T-helper 1 cell treated with Interleukin-12 subunit alpha and Interleukin-12 subunit beta and Interleukin-4 antibody, amounts not matched to agents 30 ng/mL and 1 ng/mL, for 36 hours (primary cell): ENCODE measurements around the gene ASB1. TPM values are rescaled to one million over a fixed set of nuclear protein-coding genes. Genes with fewer than 3 reads are reported as not detected.

Source experiments
- intact Hi-C: fragments of 100-400 bp; cut with micrococcal nuclease; formaldehyde crosslinking; loops from one replicate; pipeline ENCODE4 v1.15.1; 2024
- total RNA-seq: library from RNA; stranded (reverse); gene quantifications from 2 replicates; pipeline ENCODE4 v1.2.3, GENCODE V29; 2022

The ASB1 gene, protein sequence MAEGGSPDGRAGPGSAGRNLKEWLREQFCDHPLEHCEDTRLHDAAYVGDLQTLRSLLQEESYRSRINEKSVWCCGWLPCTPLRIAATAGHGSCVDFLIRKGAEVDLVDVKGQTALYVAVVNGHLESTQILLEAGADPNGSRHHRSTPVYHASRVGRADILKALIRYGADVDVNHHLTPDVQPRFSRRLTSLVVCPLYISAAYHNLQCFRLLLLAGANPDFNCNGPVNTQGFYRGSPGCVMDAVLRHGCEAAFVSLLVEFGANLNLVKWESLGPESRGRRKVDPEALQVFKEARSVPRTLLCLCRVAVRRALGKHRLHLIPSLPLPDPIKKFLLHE
- 27.6 and 37.2 TPM in 2 replicates for total RNA-seq

GRCh38 chr2:238426568-238427434 is at the start of gene ASB1:
TSS of gene ASB1 (plus strand) at chr2:238426927. CDS start at chr2:238427071, 144 bp downstream.
- intact Hi-C loops = loop anchor here (1.0 to 5.0 kb wide), 9 partner anchors 36 to 1342 kb away; partner anchors contain the start of genes COPS8, ILKAP, PER2 and TRAF3IP1

- intact Hi-C loops = loop anchor here (2.0 kb wide), 1 partner anchor 48 kb away; the partner anchor contains the start of gene ASB1
Observed at GRCh38 chr2:238378230-238379095, 48.3 kb upstream of the ASB1 start.

GRCh38 chr2:238379096-238379810 is 47.5 kb upstream of the ASB1 start:
- intact Hi-C loops = loop anchor here (2.0 kb wide), 1 partner anchor 48 kb away; the partner anchor contains the start of gene ASB1

- intact Hi-C loops = no loop called here
Observed at GRCh38 chr2:238380336-238380735, 46.4 kb upstream of the ASB1 start.

DNA sequence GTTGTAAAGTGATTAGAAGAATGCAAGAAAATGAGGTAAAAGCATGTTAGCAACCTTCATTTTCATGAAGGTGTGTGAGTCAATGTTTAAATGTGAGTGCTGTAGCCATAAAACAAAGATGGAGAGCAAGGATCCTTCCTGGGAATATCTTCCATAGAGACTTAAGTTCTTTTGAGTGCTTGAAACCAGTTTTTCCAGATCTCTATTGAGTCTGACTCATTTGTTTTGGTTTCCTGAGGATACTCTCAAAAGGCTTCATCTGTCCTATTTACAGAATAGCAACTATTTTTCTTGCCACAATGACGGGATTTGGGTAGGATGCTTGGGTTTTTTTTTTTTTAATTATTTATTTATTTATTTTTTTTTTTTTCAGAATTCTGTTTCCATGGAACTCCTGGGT is 45.9 kb upstream of the ASB1 start:
- intact Hi-C loops = no loop called here

DNA sequence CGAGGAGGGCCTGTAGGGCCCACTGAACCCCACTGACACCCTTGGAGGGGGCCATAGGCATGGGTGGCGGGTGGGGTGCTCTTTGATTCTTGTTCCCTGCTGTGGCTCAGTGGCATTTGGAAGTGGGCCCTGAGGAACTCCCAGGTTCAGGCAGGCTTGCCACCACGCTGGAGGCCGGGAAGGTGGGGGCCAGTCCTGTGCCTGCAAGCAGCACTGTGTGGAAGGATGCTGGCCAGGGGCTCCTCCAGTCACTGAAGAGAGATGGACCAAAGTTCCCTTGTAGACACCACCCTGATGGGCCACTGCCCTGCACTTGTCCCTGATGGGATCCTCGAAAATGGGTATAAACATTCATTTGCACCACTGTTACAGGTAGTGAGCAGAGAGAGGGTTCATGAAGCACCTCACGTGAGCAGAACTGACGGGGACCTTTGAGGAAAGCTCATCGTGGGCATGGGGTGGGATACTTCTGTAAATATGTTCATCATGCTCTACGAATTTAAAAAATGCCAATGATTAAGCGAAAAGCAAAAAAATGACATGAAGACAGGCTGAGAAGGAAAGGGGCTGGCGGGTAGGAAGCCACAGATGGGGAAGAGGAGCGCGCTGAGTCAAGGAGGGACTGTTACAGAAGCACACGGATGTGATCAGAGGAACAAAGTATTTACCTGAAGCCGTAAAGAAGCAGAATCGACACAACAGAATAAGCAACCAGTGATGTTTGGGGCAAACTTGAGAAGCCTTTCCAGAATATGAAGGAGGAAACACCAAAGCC is 45.2 kb upstream of the ASB1 start:
- intact Hi-C loops = no loop called here

DNA sequence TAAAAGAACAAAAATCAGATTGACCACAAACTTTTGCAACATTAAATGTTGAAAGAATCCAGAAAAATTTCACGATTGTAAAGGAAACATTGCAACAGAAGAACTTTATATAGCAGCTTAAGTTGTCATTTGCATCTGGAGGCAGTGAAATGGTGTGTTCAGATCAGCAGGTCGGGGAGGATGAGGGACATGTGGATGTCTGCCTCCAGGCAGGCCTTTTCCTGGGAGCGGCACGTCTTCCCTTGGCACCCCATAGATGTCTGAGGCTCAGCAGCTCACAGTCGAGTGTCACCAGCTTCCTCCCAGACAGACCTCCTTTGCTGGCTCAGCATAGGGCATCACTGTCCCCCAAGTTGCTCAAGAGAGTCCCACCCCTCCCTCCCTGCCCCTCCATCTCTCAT is 44.3 kb upstream of the ASB1 start:
- intact Hi-C loops = no loop called here

DNA sequence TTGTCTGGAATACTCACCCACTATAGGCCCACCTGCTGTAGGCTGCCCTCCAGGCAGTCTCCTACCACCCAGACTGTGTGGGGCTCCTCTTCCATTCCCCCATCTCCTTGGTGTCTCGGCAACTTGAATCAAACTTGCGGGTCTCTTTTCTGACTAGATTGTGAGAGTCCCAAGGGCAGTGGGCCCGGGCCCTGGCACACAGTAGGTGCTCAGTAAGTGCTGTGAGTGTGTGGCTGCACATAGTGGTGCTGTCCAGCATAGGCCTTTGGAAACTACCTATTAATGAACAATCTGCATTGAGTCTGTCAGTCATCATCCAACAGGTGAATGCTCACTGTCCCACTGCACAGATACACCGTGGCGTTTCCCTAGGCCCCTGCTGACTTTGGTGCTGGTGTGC is 43.6 kb upstream of the ASB1 start:
- intact Hi-C loops = no loop called here

DNA sequence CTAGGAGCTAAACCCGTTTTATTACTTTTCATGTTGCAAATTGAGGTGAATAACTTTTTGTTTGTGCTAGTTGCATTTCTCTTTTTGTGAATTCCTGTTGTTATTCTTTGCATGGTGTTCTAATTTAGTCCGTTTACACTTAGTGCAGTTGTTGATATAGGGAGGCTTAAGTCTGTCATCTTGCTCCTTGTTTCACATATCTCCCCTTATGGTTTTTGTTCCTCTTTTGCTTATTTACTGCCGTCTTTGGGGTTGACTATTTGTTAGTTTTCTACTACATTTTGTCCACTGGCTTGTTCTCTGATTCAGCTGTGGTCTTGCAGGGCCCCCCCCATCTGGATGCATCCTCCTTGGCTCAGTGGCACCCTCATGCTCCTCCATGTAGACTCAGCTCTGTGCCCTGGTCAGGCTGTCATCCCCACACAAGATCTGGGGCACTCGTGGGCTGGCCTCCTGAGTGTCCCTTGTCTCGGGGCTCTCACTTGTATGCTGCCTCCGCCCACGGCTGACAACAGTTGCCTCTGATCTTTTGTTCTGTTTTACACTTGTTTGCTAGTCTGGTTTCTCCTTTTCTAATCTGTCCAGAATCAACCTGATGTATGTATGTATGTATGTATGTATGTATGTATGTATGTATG is 42.9 kb upstream of the ASB1 start:
- intact Hi-C loops = no loop called here

DNA sequence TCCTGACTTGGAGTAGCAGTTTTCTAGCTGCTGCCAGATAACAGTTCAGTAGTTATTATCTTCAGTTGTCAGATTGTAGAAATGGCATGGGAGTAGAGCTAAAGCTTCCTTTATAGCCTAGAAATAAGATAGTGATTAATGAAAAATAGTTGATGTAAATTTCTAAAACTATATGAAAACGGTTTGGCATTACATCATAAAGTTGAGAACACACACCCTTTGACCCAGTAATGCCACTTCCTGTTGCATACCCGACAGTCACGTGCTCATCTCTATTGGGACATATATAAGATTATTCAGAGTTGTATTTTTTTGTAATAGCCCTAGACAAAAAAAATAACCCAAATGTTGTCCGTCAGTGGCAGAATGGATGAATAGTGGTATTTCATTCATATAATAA is 39.4 kb upstream of the ASB1 start:
- intact Hi-C loops = no loop called here

- intact Hi-C loops = no loop called here
Observed at GRCh38 chr2:238388794-238389193, 37.9 kb upstream of the ASB1 start.

- intact Hi-C loops = no loop called here
Observed at GRCh38 chr2:238389988-238390589, 36.6 kb upstream of the ASB1 start.

- intact Hi-C loops = no loop called here
Observed at GRCh38 chr2:238391042-238391689, 35.6 kb upstream of the ASB1 start.

- intact Hi-C loops = no loop called here
Observed at GRCh38 chr2:238396663-238397062, 30.1 kb upstream of the ASB1 start.

DNA sequence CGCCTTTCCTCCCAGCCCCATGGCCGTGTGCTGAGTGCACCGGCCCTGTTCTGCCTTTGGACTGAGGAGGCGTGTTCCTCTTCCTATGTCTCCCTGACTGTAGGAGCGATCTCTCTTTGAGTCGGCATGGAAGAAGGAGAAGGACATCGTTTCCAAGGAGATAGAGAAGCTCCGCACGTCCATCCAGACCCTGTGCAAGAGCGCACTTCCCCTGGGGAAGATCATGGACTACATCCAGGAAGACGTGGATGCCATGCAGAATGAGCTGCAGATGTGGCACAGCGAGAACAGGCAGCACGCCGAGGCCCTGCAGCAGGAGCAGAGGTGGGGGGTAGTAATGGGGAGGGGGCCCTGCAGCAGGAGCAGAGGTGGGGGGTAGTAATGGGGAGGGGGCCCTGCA is 29.4 kb upstream of the ASB1 start:
- intact Hi-C loops = no loop called here

DNA sequence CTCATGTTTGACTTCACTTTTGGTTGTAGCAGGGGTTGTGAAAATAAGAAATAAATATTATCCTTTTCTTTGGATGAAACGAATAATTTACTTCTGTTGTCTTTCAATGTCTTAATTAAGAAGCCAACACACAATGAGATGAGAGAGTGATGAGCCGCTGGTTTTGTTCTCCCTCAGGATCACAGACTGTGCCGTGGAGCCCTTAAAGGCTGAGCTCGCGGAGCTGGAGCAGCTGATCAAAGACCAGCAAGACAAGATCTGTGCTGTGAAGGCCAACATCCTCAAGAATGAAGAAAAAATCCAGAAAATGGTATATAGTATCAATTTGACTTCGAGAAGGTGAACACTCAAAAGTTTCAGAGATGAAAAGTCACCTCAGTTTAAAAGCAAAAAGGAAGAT is 28.1 kb upstream of the ASB1 start:
- intact Hi-C loops = no loop called here

GRCh38 chr2:238399094-238399493 is 27.6 kb upstream of the ASB1 start:
- intact Hi-C loops = no loop called here

- intact Hi-C loops = no loop called here
Observed at GRCh38 chr2:238401551-238401950, 25.2 kb upstream of the ASB1 start.
